A549 (cell line): ENCODE results near the gene ADD3.

ENCODE experiments used
- BCL3 ChIP-seq: fragments of >200 bp; sonication (Bioruptor Twin); formaldehyde crosslinking; IDR thresholded peaks from 3 replicates; pipeline ENCODE4 v1.6.1; 2016
- CTCF ChIP-seq: fragments of >200 bp; sonication (Bioruptor Twin); formaldehyde crosslinking; IDR thresholded peaks from 3 replicates; pipeline ENCODE4 v1.5.1; 2016

- TF ChIP-seq BCL3 (no peak), CTCF (no peak)
Measured at GRCh38 chr10:110045772-110046171, 38.0 kb downstream of the ADD3 start.
